ENCODE data around the gene COMMD1.

- TF ChIP-seq CTCF (IDR thresholded peaks at IDR 0.05; ENCODE audit: extremely low read depth in 1 of 2, insufficient read depth in 1 of 2, low read depth in 1 of 2, low read length in 2 of 2) (no peak), JUN (IDR thresholded peaks at IDR 0.05; ENCODE audit: borderline replicate concordance, insufficient read depth, insufficient read length, low read depth) (no peak), POLR2A (IDR thresholded peaks at IDR 0.05; ENCODE audit: low read depth, low read length) (no peak), EZH2 (IDR thresholded peaks at IDR 0.05; ENCODE audit: borderline replicate concordance, low read depth, low read length, severe bottlenecking) (no peak), MAX (IDR thresholded peaks at IDR 0.05; ENCODE audit: insufficient read depth, insufficient read length) (no peak), GATA2 (IDR thresholded peaks at IDR 0.05; ENCODE audit: insufficient read depth, insufficient read length, low read depth, low read length) (peak; percentile 96), POLR2AphosphoS5 (IDR thresholded peaks at IDR 0.05; ENCODE audit: insufficient read depth, low read depth, low read length) (no peak), MYC (IDR thresholded peaks at IDR 0.05; ENCODE audit: low read depth, low read length) (no peak), FOS (IDR thresholded peaks at IDR 0.05; ENCODE audit: borderline replicate concordance, insufficient read depth, low read length) (peak; percentile 86)
Measured at GRCh38 chr2:62149708-62150107, 244.2 kb downstream of the COMMD1 start.
